Lower leg skin (tissue), 4 donors: Measurements from ENCODE around the gene FBLIM1. TPM values are rescaled to one million over a fixed set of nuclear protein-coding genes. Genes with fewer than 3 reads are reported as not detected.

Source experiments
- DNase-seq, 2 donors: peaks; one replicate each; pipeline ENCODE4 v3.0.0-alpha.2; 2019; ENCODE audit warnings: low spot score in 2 of 2
- H3K4me3 ChIP-seq: fragments of 200-600 bp; sonication (generic); 2 replicates; pipeline ENCODE4 v1.5.1; 2017; ENCODE audit warnings: mild to moderate bottlenecking, low read depth; ENCODE audit not compliant: poor library complexity, severe bottlenecking
- POLR2A ChIP-seq, 2 donors: fragments of 450-650 bp; IDR thresholded peaks; one replicate each; pipeline ENCODE4 v1.6.1; 2016 to 2017; ENCODE audit warnings: antibody characterized with exemption in 2 of 2, mild to moderate bottlenecking in 1 of 2, moderate library complexity in 1 of 2
- WGBS, 2 donors: methylation state at CpG; one replicate each; pipeline ENCODE4 v1.1.5; 2018; 5-methylcytosine and 5-hydroxymethylcytosine counted together
- intact Hi-C: fragments of 100-400 bp; cut with DNase I; formaldehyde crosslinking; loops from one replicate; pipeline ENCODE4 v1.15.0; 2023; ENCODE audit warnings: low total_unique reads
- total RNA-seq, 4 donors: library from RNA; depleted of rRNA; stranded (reverse); fragments of >200 nt; gene quantifications; one replicate each; pipeline ENCODE4 v1.1.0, GENCODE V29; 2016
- TF ChIP-seq, protein P1 (sequence below), 3 donors: fragments of 450-650 bp; IDR thresholded peaks; one replicate each; pipeline ENCODE4 v1.5.1; 2016; ENCODE audit warnings: antibody characterized with exemption in 3 of 3, mild to moderate bottlenecking in 3 of 3, moderate library complexity in 2 of 3

The FBLIM1 gene
- total RNA-seq, 4 donors from 2014 or later = 11.5 to 41.7 (median 17.7) TPM

DNA sequence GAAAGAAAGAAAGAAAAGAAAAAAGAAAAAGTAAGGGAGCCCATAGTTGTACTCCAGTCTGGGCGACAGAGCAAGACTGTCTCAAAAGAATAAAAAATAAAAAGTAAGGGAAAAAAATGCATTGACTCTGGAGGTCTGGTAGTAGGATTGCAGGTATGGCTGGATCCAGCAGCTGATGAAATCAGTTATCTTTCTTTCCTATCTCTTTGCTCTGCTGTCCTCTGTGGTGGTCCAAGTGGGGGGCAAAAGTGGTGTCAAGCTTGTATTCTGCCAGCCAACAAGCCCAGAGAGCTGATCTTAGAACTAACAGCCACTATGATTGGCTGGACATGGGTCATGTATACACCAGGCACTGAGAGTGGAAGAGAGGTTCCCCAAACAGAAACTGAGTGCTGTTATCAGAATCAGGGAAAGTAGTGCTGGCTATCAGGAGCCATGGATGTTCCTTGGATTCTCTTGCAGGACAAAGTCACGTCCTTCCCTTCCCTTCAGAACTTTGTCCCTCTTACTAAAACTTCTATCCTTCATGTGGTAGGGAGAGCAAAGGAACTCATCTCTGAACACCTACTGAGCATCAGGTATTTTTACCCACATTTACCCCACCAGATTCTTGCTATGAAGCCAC lies 3.5 kb upstream of the FBLIM1 start:
- H3K4me3 ChIP-seq = no peak overlapping the region
- no peak for TF ChIP-seq POLR2A (IDR thresholded peaks at IDR 0.05)
- TF ChIP-seq, protein P1, sequence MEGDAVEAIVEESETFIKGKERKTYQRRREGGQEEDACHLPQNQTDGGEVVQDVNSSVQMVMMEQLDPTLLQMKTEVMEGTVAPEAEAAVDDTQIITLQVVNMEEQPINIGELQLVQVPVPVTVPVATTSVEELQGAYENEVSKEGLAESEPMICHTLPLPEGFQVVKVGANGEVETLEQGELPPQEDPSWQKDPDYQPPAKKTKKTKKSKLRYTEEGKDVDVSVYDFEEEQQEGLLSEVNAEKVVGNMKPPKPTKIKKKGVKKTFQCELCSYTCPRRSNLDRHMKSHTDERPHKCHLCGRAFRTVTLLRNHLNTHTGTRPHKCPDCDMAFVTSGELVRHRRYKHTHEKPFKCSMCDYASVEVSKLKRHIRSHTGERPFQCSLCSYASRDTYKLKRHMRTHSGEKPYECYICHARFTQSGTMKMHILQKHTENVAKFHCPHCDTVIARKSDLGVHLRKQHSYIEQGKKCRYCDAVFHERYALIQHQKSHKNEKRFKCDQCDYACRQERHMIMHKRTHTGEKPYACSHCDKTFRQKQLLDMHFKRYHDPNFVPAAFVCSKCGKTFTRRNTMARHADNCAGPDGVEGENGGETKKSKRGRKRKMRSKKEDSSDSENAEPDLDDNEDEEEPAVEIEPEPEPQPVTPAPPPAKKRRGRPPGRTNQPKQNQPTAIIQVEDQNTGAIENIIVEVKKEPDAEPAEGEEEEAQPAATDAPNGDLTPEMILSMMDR (IDR thresholded peaks at IDR 0.05) = no peak
- whole genome bisulfite sequencing, 2 donors = 82 to 93% methylated on average over 2 of the region's 2 CpGs
- intact Hi-C loops = loop anchor here (5.0 kb wide), 1 partner anchor 228 kb away; the partner anchor contains the start of gene DNAJC16
- no peak for DNase-seq

DNA sequence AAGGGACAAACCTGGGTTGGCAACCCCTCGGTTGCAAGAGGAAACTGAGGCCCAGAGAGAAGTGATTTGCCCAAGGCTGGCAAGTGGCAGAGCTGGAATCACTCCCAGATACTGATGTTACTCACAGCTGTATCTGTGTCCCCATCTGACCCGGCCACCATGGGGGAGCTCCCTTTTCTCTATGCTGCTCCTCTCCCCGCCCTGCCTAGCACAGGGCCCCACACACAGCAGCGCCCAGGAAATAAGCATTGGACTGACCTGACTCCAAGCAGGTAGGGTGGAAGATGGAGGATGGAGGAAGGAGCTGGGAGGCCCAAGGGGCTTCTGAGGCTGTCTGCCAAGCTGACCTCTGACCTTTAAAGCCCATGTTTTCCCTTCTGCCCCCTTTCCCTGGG lies 3.0 kb upstream of the FBLIM1 start:
- intact Hi-C loops = loop anchor here (5.0 kb wide), 1 partner anchor 228 kb away; the partner anchor contains the start of gene DNAJC16
- TF ChIP-seq, protein P1 (IDR thresholded peaks at IDR 0.05) = no peak
- peak in 1 of 2 donors; percentile 84 for DNase-seq
- no peak overlapping the region for H3K4me3 ChIP-seq
- 64 to 67% methylated on average over 4 of the region's 4 CpGs for WGBS, 2 donors

DNA sequence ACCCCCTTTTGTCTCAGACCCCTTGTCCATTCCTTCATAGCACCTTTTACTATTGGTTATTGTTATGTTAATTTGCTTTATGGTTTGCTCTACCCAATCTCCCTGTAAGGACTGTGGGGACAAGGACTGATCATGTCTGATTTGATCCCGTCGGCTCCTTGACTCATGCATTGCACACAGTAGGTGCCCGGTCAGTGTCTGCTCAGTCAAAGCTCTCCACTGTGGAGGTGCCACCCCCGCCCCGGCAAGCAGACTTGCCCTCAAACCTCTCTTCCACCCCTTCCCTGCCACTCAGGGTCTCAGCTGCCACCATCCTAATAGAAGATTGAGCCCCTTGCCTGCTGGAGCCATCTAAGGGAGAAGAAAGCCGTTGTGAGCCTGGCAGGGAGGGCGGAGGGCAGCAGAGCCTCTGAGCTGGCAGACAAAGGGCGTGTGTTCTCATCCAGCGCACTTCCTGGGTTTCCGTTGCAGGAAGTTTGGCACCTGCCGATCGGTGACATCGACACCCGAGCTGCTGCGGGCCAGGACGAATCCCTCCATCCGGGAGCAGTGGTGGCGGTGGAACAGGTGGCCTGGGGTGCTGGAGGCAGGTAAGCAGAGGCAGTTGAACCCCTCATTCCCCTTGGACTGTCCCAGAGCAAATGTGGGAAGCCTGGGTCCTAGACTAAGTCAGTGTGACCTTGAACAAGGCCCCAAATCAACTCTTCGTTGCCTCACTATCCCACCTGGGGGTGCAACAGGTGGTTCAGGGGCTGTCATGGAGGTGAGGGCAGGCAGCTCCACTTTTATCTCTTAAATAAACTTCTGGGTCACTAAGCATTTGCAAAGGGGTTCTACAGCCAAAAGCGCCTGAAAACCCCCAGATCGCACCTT lies 2.2 kb upstream of the FBLIM1 start:
- no peak for TF ChIP-seq POLR2A (IDR thresholded peaks at IDR 0.05)
- TF ChIP-seq, protein P1 (IDR thresholded peaks at IDR 0.05) = no peak
- intact Hi-C loops = loop anchor here (5.0 kb wide), 1 partner anchor 229 kb away; the partner anchor contains the start of gene DNAJC16
- DNase-seq = peak in 1 of 2 donors; percentile 89
- no peak overlapping the region for H3K4me3 ChIP-seq
- 48% methylated on average over 18 to 21 of the region's 21 CpGs for WGBS, 2 donors

DNA sequence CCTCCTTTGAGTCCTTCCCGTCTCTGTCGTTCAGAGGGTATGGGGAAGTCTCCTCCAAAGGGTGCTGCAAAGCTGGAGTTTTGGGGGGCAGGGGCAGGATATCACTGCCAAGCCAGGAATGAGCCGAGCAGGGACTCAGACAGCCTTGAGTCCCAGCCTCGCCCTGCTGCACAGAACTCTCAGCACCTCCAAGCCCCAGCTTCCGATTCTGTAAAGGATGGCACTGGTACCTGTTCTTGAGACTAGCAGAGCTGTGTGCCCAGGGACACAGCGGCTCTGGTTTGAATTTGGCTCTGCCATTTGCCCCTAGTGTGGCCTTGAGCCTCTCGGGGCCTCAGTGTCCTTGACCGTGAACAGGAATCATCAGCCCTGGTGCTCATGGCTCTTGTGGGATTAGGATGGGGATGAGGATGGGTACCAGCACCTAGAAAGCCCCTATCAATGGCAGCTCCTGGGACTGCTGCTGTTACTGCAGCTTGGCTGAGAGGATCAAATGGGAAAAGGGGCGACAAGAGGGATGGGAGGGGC lies 1.5 kb upstream of the FBLIM1 start:
- no peak for DNase-seq
- TF ChIP-seq POLR2A (IDR thresholded peaks at IDR 0.05) = no peak
- TF ChIP-seq, protein P1 (IDR thresholded peaks at IDR 0.05) = no peak
- intact Hi-C loops = loop anchor here (5.0 kb wide), 1 partner anchor 230 kb away; the partner anchor contains the start of gene DNAJC16
- 69 to 71% methylated on average over 9 of the region's 9 CpGs for WGBS, 2 donors
- H3K4me3 ChIP-seq = no peak overlapping the region

DNA sequence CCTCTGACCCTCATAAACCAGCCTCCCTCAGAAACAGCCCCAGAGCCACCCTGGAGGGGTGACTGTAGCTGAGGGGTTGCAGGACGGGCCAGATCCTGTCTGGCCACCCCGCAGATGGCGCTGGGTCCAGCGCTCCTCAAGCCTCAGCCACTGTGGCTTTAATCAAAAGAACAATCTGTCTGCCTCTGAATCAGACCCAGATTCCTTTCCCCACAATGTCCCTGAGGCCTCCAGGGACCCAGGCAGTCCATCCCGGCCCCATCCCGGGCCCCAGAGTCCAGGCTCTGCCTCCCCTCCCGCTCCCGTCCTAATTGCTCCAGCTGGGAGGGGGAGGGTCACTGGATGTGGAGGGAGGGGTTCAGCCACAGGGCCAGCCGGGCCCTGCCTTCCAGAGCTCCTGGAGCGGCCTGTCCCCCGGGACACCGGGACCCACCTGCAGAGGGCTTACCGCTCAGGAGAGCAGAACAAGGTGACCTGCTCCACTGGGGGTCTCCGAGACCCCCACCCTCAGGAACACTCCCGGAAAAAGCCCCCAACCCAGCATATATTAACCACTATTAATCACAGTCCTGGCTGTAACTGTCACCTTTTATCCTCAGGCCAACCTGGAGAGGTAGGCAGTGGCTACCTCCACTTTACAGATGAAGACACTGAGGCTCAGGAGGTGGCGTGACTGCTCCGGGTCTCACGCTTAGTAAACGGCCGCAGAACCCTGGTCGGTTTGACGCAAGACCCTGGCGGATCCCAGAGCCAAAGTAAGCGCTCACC lies 836 bp upstream of the FBLIM1 start:
- 27 to 43% methylated on average over 23 to 24 of the region's 24 CpGs for WGBS, 2 donors
- no peak overlapping the region for H3K4me3 ChIP-seq
- TF ChIP-seq, protein P1 (IDR thresholded peaks at IDR 0.05) = no peak
- intact Hi-C loops = loop anchor here (5.0 kb wide), 1 partner anchor 230 kb away; the partner anchor contains the start of gene DNAJC16
- DNase-seq = peak in 1 of 2 donors; percentile 87
